ENCODE data around the gene SPTA1. TPM values are rescaled to one million over a fixed set of nuclear protein-coding genes. Genes with fewer than 3 reads are reported as not detected.

SPTA1 gene
- total and polyA plus RNA-seq, 2 of the 4 experiments (the other 2 are of a cell fraction) = not detected

GRCh38 chr1:158611916-158612315, 74.6 kb downstream of the SPTA1 start:
- Histone ChIP-seq H2AK9ac (replicated peaks; ENCODE audit: low read depth, low read length, poor library complexity) (no peak overlapping the region), H3K36me3 (ENCODE audit: control insufficient read depth, insufficient read depth, low read length) (no peaks in the 10 kb centered on the region), H3K23ac (ENCODE audit: low read depth, low read length) (no peak overlapping the region), H3K4me2 (ENCODE audit: low read depth, low read length) (no peak overlapping the region), H2AK5ac (ENCODE audit: low read depth, low read length) (no peak overlapping the region), H3K4ac (ENCODE audit: low read depth, low read length) (no peak overlapping the region), H3K27ac (ENCODE audit: insufficient read depth, low read length) (no peak overlapping the region), H3K14ac (replicated peaks; ENCODE audit: low read depth, low read length) (no peak overlapping the region), H4K91ac (ENCODE audit: insufficient read depth, low read depth, low read length) (no peak overlapping the region), H3K79me1 (ENCODE audit: low read depth in 1 of 2, low read length in 2 of 2) (no peaks in the 10 kb centered on the region), H4K5ac (ENCODE audit: low read depth, low read length) (no peak overlapping the region), H3K9me1 (ENCODE audit: insufficient read depth, low read length) (no peaks in the 10 kb centered on the region), H3K4me1 (ENCODE audit: control insufficient read depth, insufficient read depth, low read length) (no peaks in the 10 kb centered on the region), H3K56ac (ENCODE audit: extremely low read depth, insufficient read depth, low read length) (no peak overlapping the region), H3K4me3 (ENCODE audit: insufficient read depth, low read depth, low read length) (no peak overlapping the region), H2BK20ac (ENCODE audit: low read depth, low read length) (no peak overlapping the region), H3K9me3 (ENCODE audit: control insufficient read depth, insufficient read depth, low read length) (no peaks in the 10 kb centered on the region), H2BK120ac (ENCODE audit: low read depth, low read length) (no peak overlapping the region), H3K18ac (ENCODE audit: low read depth, low read length) (no peak overlapping the region), H3K9ac (ENCODE audit: low read depth, low read length) (no peak overlapping the region), H4K20me1 (ENCODE audit: insufficient read depth, low read length) (no peaks in the 10 kb centered on the region), H4K8ac (ENCODE audit: low read depth in 2 of 2, low read length in 2 of 2) (no peak overlapping the region), H2AFZ (replicated peaks; ENCODE audit: low read length, poor library complexity) (no peak overlapping the region), H2BK15ac (ENCODE audit: low read depth, low read length) (no peak overlapping the region), H3K27me3 (ENCODE audit: control insufficient read depth, insufficient read depth, low read length) (no peaks in the 10 kb centered on the region), H2BK5ac (ENCODE audit: low read depth, low read length, poor library complexity, severe bottlenecking) (no peak overlapping the region)
- in situ Hi-C loops (cut with MboI; ENCODE audit: low sequenced_read_pairs) (no loop called here), intact Hi-C loops (cut with micrococcal nuclease) (no loop called here), dilution Hi-C loops (cut with HindIII; ENCODE audit: low sequenced_read_pairs, unreplicated experiment) (no loop called here)
- ATAC-seq (ENCODE audit: low read depth) = no peak
- no peak for TF ChIP-seq RAD21 (IDR thresholded peaks at IDR 0.05; ENCODE audit: low read length)
- TF ChIP-seq ELK1 (IDR thresholded peaks at IDR 0.05; ENCODE audit: borderline replicate concordance, low read depth, low read length) = no peak
- TF ChIP-seq CTCF (conservative IDR thresholded peaks at IDR 0.05; ENCODE audit: low read depth, low read length) = no peak
- TF ChIP-seq NFE2L2 (IDR thresholded peaks at IDR 0.05; ENCODE audit: low read depth, low read length) = no peak
- no peak for DNase-seq
- no CpG with 5 or more reads among the region's 3 CpGs for WGBS, 2 experiments (ENCODE audit: extremely low coverage in 2 of 2, insufficient read length in 1 of 2)
- ChIA-PET POLR2A (ENCODE audit: unreplicated experiment) (interaction anchor here (0.6 kb wide), 1 partner anchor 8 kb away, joined by 4 read pairs; no protein-coding TSS in a partner anchor), CTCF (no interaction called here)
- BruUV-seq (replicated peaks) = no TSS peak

Measured in IMR-90 (cell line).